Measurements from ENCODE around the gene CCSER2. TPM values are rescaled to one million over a fixed set of nuclear protein-coding genes. Genes with fewer than 3 reads are reported as not detected.

CCSER2 gene
- total RNA-seq, 1 experiment from 2014 or later: 28.9 TPM

DNA sequence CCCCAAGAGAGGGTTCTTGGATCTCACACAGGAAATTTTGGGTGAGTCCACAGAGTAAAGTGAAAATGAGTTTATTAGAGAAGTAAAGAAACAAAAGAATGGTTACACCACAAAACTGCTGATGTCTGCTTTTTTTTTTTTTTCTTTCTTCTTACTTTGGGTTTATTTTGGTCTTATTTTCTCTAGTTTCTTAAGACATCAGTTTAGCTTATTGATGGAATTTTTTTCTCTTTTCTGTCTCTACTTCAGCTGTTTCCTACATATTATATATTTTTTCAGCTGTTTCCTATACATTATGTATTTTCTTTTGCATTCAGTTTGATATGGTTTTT, 166.4 kb downstream of the CCSER2 start (continued):
- TF ChIP-seq REST (IDR thresholded peaks at IDR 0.05; ENCODE audit: low read depth) (no peak), EZH2 (IDR thresholded peaks at IDR 0.05) (no peak), JUND (IDR thresholded peaks at IDR 0.05) (no peak), CEBPB (IDR thresholded peaks at IDR 0.05; ENCODE audit: low read depth) (no peak)

DNA sequence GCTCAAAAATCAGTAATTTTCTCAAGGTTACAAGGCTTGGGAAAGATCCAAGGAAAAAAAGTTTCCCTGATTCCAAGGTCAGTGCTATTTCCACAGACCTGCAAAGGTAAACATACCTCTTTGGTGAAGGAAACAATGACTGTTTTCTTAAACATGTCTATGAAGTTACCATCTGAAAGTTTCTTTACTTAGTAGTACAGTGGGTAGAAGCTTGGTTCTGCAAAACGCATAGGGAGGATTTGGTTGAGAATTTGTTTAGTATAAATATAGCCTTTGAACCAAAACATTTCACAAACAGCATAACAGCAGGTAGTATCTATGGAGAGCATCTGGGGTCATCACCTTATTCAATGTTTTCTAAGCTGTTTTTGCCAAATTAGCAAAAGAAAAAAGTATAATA, 169.6 kb downstream of the CCSER2 start:
- Histone ChIP-seq H4K20me1 (ENCODE audit: insufficient read depth) (no peaks in the 10 kb centered on the region), H3K4me2 (ENCODE audit: low read length) (no peak overlapping the region), H3K79me2 (ENCODE audit: insufficient read depth, low read length) (peaks cover 5% of the 10 kb centered on the region; the same call in 1 of the 2 replicates), H3K27me3 (ENCODE audit: insufficient read depth, low read length) (no peaks in the 10 kb centered on the region), H3K4me1 (ENCODE audit: control insufficient read depth in 1 of 2, insufficient read depth in 2 of 2, low read length in 2 of 2) (peaks cover 27 to 32% of the 10 kb centered on the region in 2 experiments), H3K9me2 (ENCODE audit: insufficient read depth) (no peaks in the 10 kb centered on the region), H3K36me3 (ENCODE audit: control insufficient read depth in 1 of 2, insufficient read depth in 2 of 2, low read length in 2 of 2) (no peaks in the 10 kb centered on the region), H3K27ac (ENCODE audit: low read depth, low read length) (no peak overlapping the region), H3K9ac (ENCODE audit: low read length) (no peak overlapping the region), H3K9me3 (ENCODE audit: control insufficient read depth in 1 of 2, insufficient read depth in 1 of 2, low read depth in 1 of 2, low read length in 2 of 2) (no peaks in the 10 kb centered on the region), H2AFZ (ENCODE audit: low read depth, low read length, poor library complexity, severe bottlenecking) (no peak overlapping the region), H3K4me3 (replicated peaks in 1 of 2; ENCODE audit: low read depth in 1 of 2, low read length in 2 of 2) (no peak overlapping the region)
- ChIA-PET POLR2A (no interaction called here), CTCF (no interaction called here), RAD21 (ENCODE audit: low non-redundant PET in 1 of 2, low total read pairs in 2 of 2, uncharacterized antibody in 2 of 2, unreplicated experiment in 2 of 2) (no interaction called here)
- DNase-seq (ENCODE audit: low read depth, low spot score) (no peak), ATAC-seq (no peak)
- TF ChIP-seq CBX3 (IDR thresholded peaks at IDR 0.05; ENCODE audit: low read depth): no peak
- TF ChIP-seq, protein P1, sequence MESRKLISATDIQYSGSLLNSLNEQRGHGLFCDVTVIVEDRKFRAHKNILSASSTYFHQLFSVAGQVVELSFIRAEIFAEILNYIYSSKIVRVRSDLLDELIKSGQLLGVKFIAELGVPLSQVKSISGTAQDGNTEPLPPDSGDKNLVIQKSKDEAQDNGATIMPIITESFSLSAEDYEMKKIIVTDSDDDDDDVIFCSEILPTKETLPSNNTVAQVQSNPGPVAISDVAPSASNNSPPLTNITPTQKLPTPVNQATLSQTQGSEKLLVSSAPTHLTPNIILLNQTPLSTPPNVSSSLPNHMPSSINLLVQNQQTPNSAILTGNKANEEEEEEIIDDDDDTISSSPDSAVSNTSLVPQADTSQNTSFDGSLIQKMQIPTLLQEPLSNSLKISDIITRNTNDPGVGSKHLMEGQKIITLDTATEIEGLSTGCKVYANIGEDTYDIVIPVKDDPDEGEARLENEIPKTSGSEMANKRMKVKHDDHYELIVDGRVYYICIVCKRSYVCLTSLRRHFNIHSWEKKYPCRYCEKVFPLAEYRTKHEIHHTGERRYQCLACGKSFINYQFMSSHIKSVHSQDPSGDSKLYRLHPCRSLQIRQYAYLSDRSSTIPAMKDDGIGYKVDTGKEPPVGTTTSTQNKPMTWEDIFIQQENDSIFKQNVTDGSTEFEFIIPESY (IDR thresholded peaks at IDR 0.05; ENCODE audit: extremely low read depth, insufficient replicate concordance, low read length): no peak
- no peak for TF ChIP-seq FOSL1 (IDR thresholded peaks at IDR 0.05; ENCODE audit: low read depth)
- no peak for TF ChIP-seq RAD21 (IDR thresholded peaks at IDR 0.05; ENCODE audit: low read depth)
- no peak for TF ChIP-seq POLR2A (IDR thresholded peaks at IDR 0.05; ENCODE audit: borderline replicate concordance, extremely low read depth, insufficient read depth, insufficient read length)
- no peak for TF ChIP-seq SP1 (IDR thresholded peaks at IDR 0.05; ENCODE audit: low read depth)
- TF ChIP-seq EZH2 (IDR thresholded peaks at IDR 0.05): no peak
- no peak for TF ChIP-seq SIN3A (IDR thresholded peaks at IDR 0.05; ENCODE audit: low read depth)
- TF ChIP-seq EGR1 (IDR thresholded peaks at IDR 0.05; ENCODE audit: low read depth): no peak
- no peak for TF ChIP-seq SRF (IDR thresholded peaks at IDR 0.05; ENCODE audit: low read depth)
- TF ChIP-seq ATF3 (IDR thresholded peaks at IDR 0.05): no peak
- no peak for TF ChIP-seq ZNF274 (IDR thresholded peaks at IDR 0.05; ENCODE audit: low read depth, low read length)
- TF ChIP-seq ZFX (IDR thresholded peaks at IDR 0.05): no peak
- TF ChIP-seq CEBPB (IDR thresholded peaks at IDR 0.05; ENCODE audit: low read depth): no peak
- no peak for TF ChIP-seq REST (IDR thresholded peaks at IDR 0.05; ENCODE audit: low read depth)
- TF ChIP-seq POLR2AphosphoS5 (IDR thresholded peaks at IDR 0.05; ENCODE audit: low read depth, low read length): no peak
- no peak for TF ChIP-seq YY1 (IDR thresholded peaks at IDR 0.05; ENCODE audit: extremely low read depth, insufficient replicate concordance, low read depth, low read length)
- no TSS peak for BruUV-seq (replicated peaks)
- intact Hi-C loops (cut with micrococcal nuclease): loop anchor here (10.0 kb wide), 1 partner anchor 63 kb away; no protein-coding TSS in a partner anchor
